Measurements from ENCODE around the gene IL17RD. TPM values are rescaled to one million over a fixed set of nuclear protein-coding genes. Genes with fewer than 3 reads are reported as not detected.

The IL17RD gene
- polyA plus RNA-seq, 2 of the 4 experiments (the other 2 are of a cell fraction): 0.89 to 1.4 TPM

GRCh38 chr3:57043518-57043917 lies 121.6 kb downstream of the IL17RD start:
- H3K4me1 ChIP-seq: no peaks in the 10 kb centered on the region
- WGBS (ENCODE audit: missing lambda C conversion rate): 0% methylated on average over 1 of the region's 1 CpG
- ChIA-PET POLR2A (no interaction called here), CTCF (interaction anchor here (1.7 kb wide), 1 partner anchor 54 kb away, joined by 4 read pairs; no protein-coding TSS in a partner anchor)
- no peak overlapping the region for H3K4me2 ChIP-seq
- DNase-seq (ENCODE audit: low read depth in 1 of 2, low spot score in 1 of 2) (no peak), ATAC-seq (no peak), FAIRE-seq (no peak)
- H3K27ac ChIP-seq: no peak overlapping the region
- TF ChIP-seq RAD21 (conservative IDR thresholded peaks at IDR 0.05 in 1 of 2, IDR thresholded peaks at IDR 0.05 in 1 of 2) (no peak), BHLHE40 (IDR thresholded peaks at IDR 0.05; ENCODE audit: low read depth, low read length) (no peak), JUN (IDR thresholded peaks at IDR 0.05) (no peak), USF2 (IDR thresholded peaks at IDR 0.05) (no peak), ZFP36 (IDR thresholded peaks at IDR 0.05; ENCODE audit: borderline replicate concordance, partially characterized antibody) (peak; percentile 27), SMC3 (IDR thresholded peaks at IDR 0.05) (no peak)
- no peaks in the 10 kb centered on the region for H3K9me3 ChIP-seq
- H3K4me3 ChIP-seq: no peak overlapping the region

- Histone ChIP-seq H3K4me2 (no peak overlapping the region), H3K27ac (no peak overlapping the region), H3K4me3 (no peak overlapping the region), H3K4me1 (no peaks in the 10 kb centered on the region), H3K9me3 (no peaks in the 10 kb centered on the region)
- FAIRE-seq (no peak), ATAC-seq (no peak), DNase-seq (ENCODE audit: low read depth in 1 of 2, low spot score in 1 of 2) (no peak)
- CTCF ChIA-PET: interaction anchor here (0.7 to 1.1 kb wide), 2 partner anchors 15 to 46 kb away, joined by 3 read pairs; no protein-coding TSS in a partner anchor
- no peak for TF ChIP-seq ZNF302 (CRISPR knock-in tag; IDR thresholded peaks at IDR 0.05)
- no peak for TF ChIP-seq FOXS1 (CRISPR knock-in tag; IDR thresholded peaks at IDR 0.05)
- no peak for TF ChIP-seq ZSCAN20 (CRISPR knock-in tag; IDR thresholded peaks at IDR 0.05)
- TF ChIP-seq NFE2L2 (conservative IDR thresholded peaks at IDR 0.05; ENCODE audit: low read length): no peak
- TF ChIP-seq PHF8 (IDR thresholded peaks at IDR 0.05; ENCODE audit: borderline replicate concordance, low read depth): no peak
- no peak for TF ChIP-seq FOSB (CRISPR knock-in tag; IDR thresholded peaks at IDR 0.05)
- no peak for TF ChIP-seq SMC3 (IDR thresholded peaks at IDR 0.05)
- TF ChIP-seq KDM1A (IDR thresholded peaks at IDR 0.05; ENCODE audit: low read depth): no peak
- TF ChIP-seq HOXA7 (CRISPR knock-in tag; IDR thresholded peaks at IDR 0.05): no peak
- TF ChIP-seq MYC (IDR thresholded peaks at IDR 0.05; ENCODE audit: borderline replicate concordance, low read length): no peak
- TF ChIP-seq HOXB13 (CRISPR knock-in tag; IDR thresholded peaks at IDR 0.05; ENCODE audit: low read depth): no peak
- no peak for TF ChIP-seq CTCF (IDR thresholded peaks at IDR 0.05)
- no peak for TF ChIP-seq CBX2 (IDR thresholded peaks at IDR 0.05; ENCODE audit: borderline replicate concordance, low read depth)
- no peak for TF ChIP-seq HMGXB4 (CRISPR knock-in tag; IDR thresholded peaks at IDR 0.05; ENCODE audit: borderline replicate concordance)
- no peak for TF ChIP-seq CHD4 (IDR thresholded peaks at IDR 0.05; ENCODE audit: borderline replicate concordance)
- no peak for TF ChIP-seq REST (IDR thresholded peaks at IDR 0.05)
- no peak for TF ChIP-seq NR3C1 (IDR thresholded peaks at IDR 0.05)
- no peak for TF ChIP-seq PBX3 (IDR thresholded peaks at IDR 0.05)
- POLR2A ChIA-PET: no interaction called here
- 70% methylated on average over 5 of the region's 6 CpGs for WGBS (ENCODE audit: missing lambda C conversion rate)
Observed at GRCh38 chr3:57041674-57042073, 123.5 kb downstream of the IL17RD start.
